Endodermal cell (in vitro differentiated cells): ENCODE data around the gene MPI. TPM values are rescaled to one million over a fixed set of nuclear protein-coding genes. Genes with fewer than 3 reads are reported as not detected.

Experiments
- DNase-seq: peaks from one replicate; pipeline ENCODE4 v3.0.0-alpha.2; 2017
- H3K27ac ChIP-seq: 2 replicates; pipeline ENCODE4 v1.5.1; 2013; ENCODE audit warnings: mild to moderate bottlenecking, low read depth, low read length, moderate library complexity
- H3K27me3 ChIP-seq: 2 replicates; pipeline ENCODE4 v1.6.1; 2013; ENCODE audit warnings: mild to moderate bottlenecking, low read length, moderate library complexity; ENCODE audit not compliant: insufficient read depth, control insufficient read depth, poor library complexity, severe bottlenecking
- H3K36me3 ChIP-seq: 2 replicates; pipeline ENCODE4 v1.7.0; 2013; ENCODE audit warnings: mild to moderate bottlenecking, low read length, moderate library complexity; ENCODE audit not compliant: control insufficient read depth, insufficient read depth
- H3K4me1 ChIP-seq: one replicate; pipeline ENCODE4 v1.7.0; 2013; ENCODE audit warnings: low read length; ENCODE audit not compliant: control insufficient read depth, insufficient read depth
- H3K4me3 ChIP-seq: 2 replicates; pipeline ENCODE4 v1.5.1; 2013; ENCODE audit warnings: mild to moderate bottlenecking, low read length, moderate library complexity
- H3K9ac ChIP-seq: 2 replicates; pipeline ENCODE4 v1.6.1; 2013; ENCODE audit warnings: mild to moderate bottlenecking, low read length, moderate library complexity; ENCODE audit not compliant: poor library complexity, severe bottlenecking; ENCODE audit errors: extremely low read depth
- H3K9me3 ChIP-seq: 2 replicates; pipeline ENCODE4 v1.6.1; 2013; ENCODE audit warnings: mild to moderate bottlenecking, low read length, moderate library complexity; ENCODE audit not compliant: control insufficient read depth
- H3K27ac Mint-ChIP-seq: 2 replicates; pipeline ENCODE4 v1.8.0; 2020; ENCODE audit warnings: mixed read lengths
- H3K27me3 Mint-ChIP-seq: 2 replicates; pipeline ENCODE4 v1.8.0; 2021; ENCODE audit warnings: mild to moderate bottlenecking, mixed read lengths; ENCODE audit not compliant: insufficient read depth
- H3K36me3 Mint-ChIP-seq: 2 replicates; pipeline ENCODE4 v1.8.0; 2020; ENCODE audit warnings: low read depth, mixed read lengths
- H3K4me1 Mint-ChIP-seq: 2 replicates; pipeline ENCODE4 v1.8.0; 2020; ENCODE audit warnings: mixed read lengths
- H3K4me3 Mint-ChIP-seq: 2 replicates; pipeline ENCODE4 v1.8.0; 2020; ENCODE audit warnings: mild to moderate bottlenecking, moderate library complexity, mixed read lengths
- H3K9me3 Mint-ChIP-seq: 2 replicates; pipeline ENCODE4 v1.8.0; 2020; ENCODE audit warnings: mild to moderate bottlenecking, mixed read lengths
- WGBS, 2 experiments: methylation state at CpG; one replicate each; pipeline versions ENCODE4 v1.1.5 to v1.1.7; 2013; ENCODE audit warnings: missing lambda C conversion rate in 2 of 2, mixed read lengths in 1 of 2; ENCODE audit not compliant: insufficient coverage in 1 of 2, insufficient read length in 1 of 2; 5-methylcytosine and 5-hydroxymethylcytosine counted together
- total RNA-seq, 2 donors: library from RNA; stranded (reverse); fragmentation: NEBNext Ultra II Directional in 1 of 2; extraction: Animal tissue kit (Norgen Biotek cat#: 25700) in 1 of 2; gene quantifications; 2 replicates in 1 of 2; 3 replicates in 1 of 2; pipeline ENCODE4 v1.2.1, GENCODE V29; 2021
- TF ChIP-seq, protein P1 (sequence below): fragments of 200-600 bp; sonication (generic); conservative IDR thresholded peaks from 2 replicates; pipeline ENCODE4 v1.5.0; 2021; ENCODE audit warnings: antibody characterized with exemption, mild to moderate bottlenecking

Gene MPI
- total RNA-seq, 2 donors from 2014 or later: 50.3 to 59.2 TPM

DNA sequence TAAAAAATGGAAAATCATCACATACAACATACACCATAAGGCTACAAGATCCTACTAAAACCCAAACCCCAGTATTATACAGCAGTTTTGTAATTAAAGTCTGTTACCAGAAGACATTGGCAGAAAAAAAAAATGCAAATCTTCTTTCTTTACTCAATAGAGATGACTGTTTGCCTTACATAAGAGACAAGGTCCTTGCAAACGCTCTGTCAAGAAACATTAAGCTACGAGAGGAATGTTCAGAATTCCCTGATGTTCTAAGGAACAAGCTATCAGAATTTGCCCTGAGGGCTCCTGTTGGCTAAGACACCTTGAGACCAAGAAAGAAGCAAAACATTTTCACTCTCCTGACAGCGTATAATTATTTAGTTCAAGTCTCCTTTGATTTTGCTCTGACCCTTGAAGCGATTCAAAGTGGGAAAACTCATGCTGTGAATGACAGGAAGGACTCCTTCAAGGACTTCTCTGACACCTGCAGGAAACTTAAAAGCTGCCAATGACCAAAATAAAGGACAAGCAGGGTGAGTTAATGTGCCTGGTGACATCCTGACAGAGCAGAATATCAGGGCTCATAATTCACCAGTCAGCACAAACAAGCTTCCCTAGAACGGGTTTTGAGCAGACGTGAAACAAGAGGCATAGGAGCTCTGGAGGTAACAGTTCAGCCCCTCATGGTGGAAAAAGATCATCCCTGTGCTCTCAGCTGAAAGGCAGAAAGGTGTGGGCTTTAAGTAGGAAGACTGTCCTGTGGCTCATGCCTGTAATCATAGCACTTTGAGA, 19.2 kb upstream of the MPI start:
- Histone ChIP-seq H3K9ac (no peak overlapping the region), H3K4me1 (peaks cover 7% of the 10 kb centered on the region), H3K36me3 (peaks cover 24% of the 10 kb centered on the region), H3K27ac (no peak overlapping the region), H3K9me3 (peaks cover 17% of the 10 kb centered on the region), H3K4me3 (no peak overlapping the region), H3K27me3 (no peaks in the 10 kb centered on the region)
- peak overlapping the region; percentile 85 for H3K4me3 Mint-ChIP-seq
- WGBS, 2 experiments: 55 to 58% methylated on average over 6 of the region's 6 CpGs
- peaks cover 35% of the 10 kb centered on the region for H3K36me3 Mint-ChIP-seq
- TF ChIP-seq, protein P1, sequence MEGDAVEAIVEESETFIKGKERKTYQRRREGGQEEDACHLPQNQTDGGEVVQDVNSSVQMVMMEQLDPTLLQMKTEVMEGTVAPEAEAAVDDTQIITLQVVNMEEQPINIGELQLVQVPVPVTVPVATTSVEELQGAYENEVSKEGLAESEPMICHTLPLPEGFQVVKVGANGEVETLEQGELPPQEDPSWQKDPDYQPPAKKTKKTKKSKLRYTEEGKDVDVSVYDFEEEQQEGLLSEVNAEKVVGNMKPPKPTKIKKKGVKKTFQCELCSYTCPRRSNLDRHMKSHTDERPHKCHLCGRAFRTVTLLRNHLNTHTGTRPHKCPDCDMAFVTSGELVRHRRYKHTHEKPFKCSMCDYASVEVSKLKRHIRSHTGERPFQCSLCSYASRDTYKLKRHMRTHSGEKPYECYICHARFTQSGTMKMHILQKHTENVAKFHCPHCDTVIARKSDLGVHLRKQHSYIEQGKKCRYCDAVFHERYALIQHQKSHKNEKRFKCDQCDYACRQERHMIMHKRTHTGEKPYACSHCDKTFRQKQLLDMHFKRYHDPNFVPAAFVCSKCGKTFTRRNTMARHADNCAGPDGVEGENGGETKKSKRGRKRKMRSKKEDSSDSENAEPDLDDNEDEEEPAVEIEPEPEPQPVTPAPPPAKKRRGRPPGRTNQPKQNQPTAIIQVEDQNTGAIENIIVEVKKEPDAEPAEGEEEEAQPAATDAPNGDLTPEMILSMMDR: no peak
- DNase-seq: peak; percentile 66
- H3K27me3 Mint-ChIP-seq: no peaks in the 10 kb centered on the region
- H3K9me3 Mint-ChIP-seq: peaks cover 12% of the 10 kb centered on the region
- peaks cover 31% of the 10 kb centered on the region for H3K4me1 Mint-ChIP-seq
- H3K27ac Mint-ChIP-seq: peak overlapping the region; percentile 67

DNA sequence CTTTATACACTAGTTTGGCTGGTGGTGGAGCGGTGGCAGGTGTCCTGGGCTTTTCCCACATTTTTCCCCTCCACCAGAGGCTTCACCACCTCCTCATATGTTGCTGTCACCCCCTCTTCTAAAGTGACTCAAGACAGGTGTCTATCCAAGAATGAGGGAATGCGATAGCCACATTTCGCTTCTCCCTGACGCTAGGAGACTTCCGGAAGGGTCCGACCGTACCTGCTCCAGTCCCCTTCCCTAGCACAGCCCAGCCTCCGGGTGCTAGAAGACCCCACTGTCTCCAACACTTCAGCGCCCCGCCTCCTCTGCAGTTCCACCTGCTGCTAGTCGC, 17.2 kb upstream of the MPI start:
- H3K9me3 ChIP-seq: peaks cover 14% of the 10 kb centered on the region
- H3K36me3 ChIP-seq: peaks cover 18% of the 10 kb centered on the region
- 0 to 2% methylated on average over 3 to 11 of the region's 11 CpGs for WGBS, 2 experiments
- peaks cover 7% of the 10 kb centered on the region for H3K4me1 ChIP-seq
- no peak overlapping the region for H3K27ac ChIP-seq
- Mint-ChIP-seq H3K4me3 (peak overlapping the region; percentile 85), H3K27me3 (peaks cover 1% of the 10 kb centered on the region), H3K27ac (peak overlapping the region; percentile 98), H3K36me3 (peaks cover 23% of the 10 kb centered on the region), H3K4me1 (peaks cover 27% of the 10 kb centered on the region), H3K9me3 (peaks cover 11% of the 10 kb centered on the region)
- peak overlapping the region; percentile 96 for H3K9ac ChIP-seq
- peak overlapping the region; percentile 99 for H3K4me3 ChIP-seq
- H3K27me3 ChIP-seq: no peaks in the 10 kb centered on the region
- DNase-seq: no peak
- TF ChIP-seq, protein P1: no peak

DNA sequence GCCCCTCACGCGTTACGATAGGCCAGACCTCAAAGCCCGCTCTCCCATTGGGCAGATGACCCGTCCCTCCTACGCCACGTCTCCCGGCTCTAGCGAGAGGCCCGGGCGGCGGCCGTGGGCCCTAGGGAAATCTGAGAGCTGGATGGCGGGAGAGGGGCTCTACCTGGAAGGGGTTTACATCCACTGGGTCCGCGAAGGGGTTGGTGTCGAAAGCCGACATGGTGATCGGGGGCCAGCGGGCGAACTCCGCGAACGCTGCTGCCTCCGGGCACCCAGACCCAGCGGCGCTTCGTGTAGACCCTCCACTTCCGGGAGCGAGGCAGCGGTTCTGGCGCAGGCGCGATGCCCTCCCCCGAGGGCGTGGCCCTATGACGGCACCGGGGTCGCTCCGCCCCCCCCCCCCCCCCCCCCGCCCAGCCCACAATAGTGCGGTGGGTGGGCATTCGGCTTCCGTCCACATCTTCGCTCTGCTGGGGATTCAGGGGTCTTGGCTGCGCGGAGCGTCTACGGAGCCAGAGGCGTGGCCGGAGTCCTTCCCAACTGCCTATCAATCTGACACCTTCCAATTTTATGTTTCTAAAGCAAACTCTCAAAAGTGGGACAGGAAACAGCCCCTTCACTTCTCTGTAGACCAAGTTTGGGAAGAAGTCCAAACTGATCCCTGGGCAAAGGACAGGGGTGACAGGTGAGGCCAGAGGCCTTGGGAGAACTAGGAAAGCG, 16.6 kb upstream of the MPI start, which contains the start of gene SCAMP2:
TSS of gene SCAMP2 (minus strand) at position 330 of the 720 bp plus-strand sequence. CDS start at position 220, 110 bp downstream.
- no peaks in the 10 kb centered on the region for H3K27me3 ChIP-seq
- Mint-ChIP-seq H3K4me1 (peaks cover 27% of the 10 kb centered on the region), H3K36me3 (peaks cover 18% of the 10 kb centered on the region), H3K27me3 (peaks cover 1% of the 10 kb centered on the region), H3K27ac (peak within 1 kb of the TSS; percentile 98), H3K9me3 (peaks cover 6% of the 10 kb centered on the region), H3K4me3 (peak within 1 kb of the TSS; percentile 85)
- TF ChIP-seq, protein P1: no peak
- peak within 1 kb of the TSS; percentile 99 for H3K4me3 ChIP-seq
- H3K4me1 ChIP-seq: peaks cover 7% of the 10 kb centered on the region
- peak; percentile 98 for DNase-seq
- H3K36me3 ChIP-seq: peaks cover 13% of the 10 kb centered on the region
- WGBS, 2 experiments: 1 to 5% methylated on average over 11 to 41 of the region's 52 CpGs
- peaks cover 8% of the 10 kb centered on the region for H3K9me3 ChIP-seq
- H3K27ac ChIP-seq: peak within 1 kb of the TSS; percentile 77
- H3K9ac ChIP-seq: peak within 1 kb of the TSS; percentile 96
